MCF 10A (cell line): ENCODE measurements around the gene MAP1LC3B. TPM values are rescaled to one million over a fixed set of nuclear protein-coding genes. Genes with fewer than 3 reads are reported as not detected.
"Not testable (repeated sequence)": the region's sequence is repeated elsewhere in the genome, so short reads cannot be mapped to it uniquely, and the experiment has no call there.

ENCODE experiments used
- BruUV-seq: library from RNA; stranded (reverse); fragments of 400-500 nt; replicated peaks from 2 replicates; lab custom pipeline; 2021; lab: Mats Ljungman, UMichigan
- CTCF ChIA-PET: fragments of 300-600 bp; sonication (Branson Sonifier 250); formaldehyde crosslinking; extraction: SDS; loops from one replicate; lab custom pipeline; 2021; ENCODE audit warnings: antibody characterized with exemption, inconsistent platforms; lab: Yijun Ruan, JAX
- POLR2A ChIA-PET: fragments of 300-600, 350-650 bp; sonication (Branson Sonifier 250); formaldehyde crosslinking; extraction: SDS; loops from one replicate; lab custom pipeline; 2020; ENCODE audit warnings: antibody characterized with exemption, inconsistent platforms; lab: Yijun Ruan, JAX
- DNase-seq: peaks from one replicate; pipeline ENCODE4 v3.0.0-alpha.2; 2018; ENCODE audit not compliant: unreplicated experiment
- H3K27ac Mint-ChIP-seq: one replicate; pipeline ENCODE4 v1.8.0; 2022; ENCODE audit warnings: mild to moderate bottlenecking, low read depth, mixed read lengths; ENCODE audit not compliant: unreplicated experiment
- H3K27me3 Mint-ChIP-seq: one replicate; pipeline ENCODE4 v1.8.0; 2022; ENCODE audit warnings: mixed read lengths; ENCODE audit not compliant: insufficient read depth, unreplicated experiment
- H3K36me3 Mint-ChIP-seq: one replicate; pipeline ENCODE4 v1.8.0; 2022; ENCODE audit warnings: mild to moderate bottlenecking, moderate library complexity, mixed read lengths; ENCODE audit not compliant: insufficient read depth, unreplicated experiment
- H3K4me1 Mint-ChIP-seq: one replicate; pipeline ENCODE4 v1.8.0; 2022; ENCODE audit warnings: mixed read lengths; ENCODE audit not compliant: insufficient read depth, unreplicated experiment
- H3K4me3 Mint-ChIP-seq: one replicate; pipeline ENCODE4 v1.8.0; 2022; ENCODE audit warnings: mild to moderate bottlenecking, moderate library complexity, mixed read lengths; ENCODE audit not compliant: unreplicated experiment
- H3K9me3 Mint-ChIP-seq: one replicate; pipeline ENCODE4 v1.8.0; 2022; ENCODE audit warnings: mixed read lengths; ENCODE audit not compliant: unreplicated experiment
- intact Hi-C: fragments of 100-400 bp; cut with micrococcal nuclease; formaldehyde crosslinking; loops from 2 replicates; pipeline ENCODE4 v1.14.1; 2022
- total RNA-seq: library from RNA; stranded (reverse); gene quantifications from 2 replicates; pipeline ENCODE4 v1.2.3, GENCODE V29; 2022
- TF ChIP-seq, protein P1 (sequence below): fragments of 200-600 bp; IDR thresholded peaks from one replicate; pipeline ENCODE4 v1.8.0; 2022; ENCODE audit warnings: antibody characterized with exemption, mild to moderate bottlenecking; ENCODE audit not compliant: unreplicated experiment

Gene MAP1LC3B
- total RNA-seq, 1 experiment from 2014 or later: 271 TPM

DNA sequence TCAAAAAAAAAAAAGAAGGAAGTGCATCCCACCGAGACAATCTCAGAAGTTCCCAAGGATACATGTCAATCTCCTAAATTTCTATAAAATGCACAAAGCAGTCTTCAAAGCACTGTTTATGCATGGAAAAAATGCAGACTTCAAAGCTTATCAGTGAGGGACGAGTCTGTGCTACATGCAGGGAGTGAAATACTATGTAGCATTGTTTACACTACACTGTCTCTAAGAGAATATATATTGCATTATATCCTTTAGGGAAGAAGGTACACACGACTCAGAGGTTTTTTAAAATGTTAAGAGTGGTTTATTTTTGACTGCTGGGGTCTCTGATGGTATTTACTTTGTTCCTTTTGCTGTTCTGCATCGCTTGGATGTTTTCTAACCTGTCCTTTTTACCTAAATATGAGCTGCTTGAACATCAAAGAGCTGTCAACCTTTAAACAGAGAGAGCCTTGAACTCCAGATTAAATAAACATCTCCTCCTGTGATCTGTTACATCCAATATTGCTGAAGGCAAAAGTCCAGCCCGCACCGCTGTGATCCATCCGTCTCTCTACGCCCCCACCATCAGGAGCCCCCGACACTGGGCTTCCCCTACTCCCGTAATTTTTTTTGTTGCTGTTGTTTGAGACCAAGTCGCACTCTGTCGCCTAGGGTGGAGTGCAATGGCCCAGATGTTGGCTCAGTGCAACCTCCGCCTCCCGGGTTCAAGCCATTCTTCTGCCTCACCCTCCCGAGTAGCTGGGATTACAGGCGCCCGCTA lies 9.9 kb upstream of the MAP1LC3B start:
- H3K27ac Mint-ChIP-seq: peak overlapping the region; percentile 88
- CTCF ChIA-PET: interaction anchor here (0.6 to 2.0 kb wide), 4 partner anchors 13 to 254 kb away, joined by 3 to 8 read pairs (median 4); partner anchors contain the start of gene C16orf95
- peaks cover 35% of the 10 kb centered on the region for H3K36me3 Mint-ChIP-seq

DNA sequence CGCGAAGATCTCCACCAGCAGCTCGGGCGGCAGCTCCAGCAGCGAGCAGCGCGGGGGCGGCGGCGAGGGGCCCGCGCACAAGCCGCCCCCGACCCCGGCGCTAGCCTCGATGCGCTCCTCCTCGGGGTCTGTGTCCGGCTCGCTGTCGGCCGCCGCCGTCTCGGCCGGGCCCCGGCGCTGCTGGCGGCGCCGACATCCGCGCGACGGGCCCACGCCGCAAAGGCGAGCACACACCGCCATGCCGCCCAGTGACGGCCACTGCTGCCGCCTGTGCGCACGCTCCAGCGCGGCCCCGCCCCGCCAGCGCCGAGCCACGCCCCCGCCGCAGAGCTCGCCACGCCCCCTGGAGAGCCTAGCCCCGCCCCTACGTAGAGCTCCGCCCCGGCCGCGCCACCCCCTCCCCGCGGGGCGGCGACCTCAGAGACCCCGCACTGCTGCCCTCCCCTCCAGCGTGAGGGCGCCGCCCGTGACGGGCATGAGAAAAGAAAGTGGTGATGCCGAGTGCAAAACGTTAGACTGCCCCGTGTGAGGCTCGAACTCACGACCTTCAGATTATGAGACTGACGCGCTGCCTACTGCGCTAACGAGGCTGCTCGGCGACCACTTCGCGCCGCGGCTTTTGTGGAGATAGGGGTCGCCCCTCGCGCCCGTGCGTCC lies 8.5 kb upstream of the MAP1LC3B start, which contains the start of gene FBXO31:
Gene FBXO31 (minus strand): TSS at position 272 of the 657 bp plus-strand sequence. CDS start 32 bp downstream, at position 240.
- Mint-ChIP-seq H3K36me3 (peaks cover 37% of the 10 kb centered on the region), H3K4me1 (peaks cover 33% of the 10 kb centered on the region), H3K27me3 (no peaks in the 10 kb centered on the region), H3K4me3 (peak within 1 kb of the TSS; percentile 88), H3K27ac (peak within 1 kb of the TSS; percentile 88), H3K9me3 (no peaks in the 10 kb centered on the region)
- peak; percentile 74 for DNase-seq
- ChIA-PET POLR2A (interaction anchor here (0.5 to 4.8 kb wide), 20 partner anchors 8 to 821 kb away, joined by 3 to 101 read pairs (median 4); partner anchors contain the start of genes C16orf95, KLHDC4 and MAP1LC3B), CTCF (interaction anchor here (0.6 to 1.3 kb wide), 6 partner anchors 66 to 1770 kb away, joined by 3 to 5 read pairs (median 4); partner anchors contain the start of gene C16orf95)
- intact Hi-C loops: loop anchor here (1.0 kb wide), 1 partner anchor 9 kb away; the partner anchor contains the start of gene MAP1LC3B
- BruUV-seq: no TSS peak
- TF ChIP-seq, protein P1, sequence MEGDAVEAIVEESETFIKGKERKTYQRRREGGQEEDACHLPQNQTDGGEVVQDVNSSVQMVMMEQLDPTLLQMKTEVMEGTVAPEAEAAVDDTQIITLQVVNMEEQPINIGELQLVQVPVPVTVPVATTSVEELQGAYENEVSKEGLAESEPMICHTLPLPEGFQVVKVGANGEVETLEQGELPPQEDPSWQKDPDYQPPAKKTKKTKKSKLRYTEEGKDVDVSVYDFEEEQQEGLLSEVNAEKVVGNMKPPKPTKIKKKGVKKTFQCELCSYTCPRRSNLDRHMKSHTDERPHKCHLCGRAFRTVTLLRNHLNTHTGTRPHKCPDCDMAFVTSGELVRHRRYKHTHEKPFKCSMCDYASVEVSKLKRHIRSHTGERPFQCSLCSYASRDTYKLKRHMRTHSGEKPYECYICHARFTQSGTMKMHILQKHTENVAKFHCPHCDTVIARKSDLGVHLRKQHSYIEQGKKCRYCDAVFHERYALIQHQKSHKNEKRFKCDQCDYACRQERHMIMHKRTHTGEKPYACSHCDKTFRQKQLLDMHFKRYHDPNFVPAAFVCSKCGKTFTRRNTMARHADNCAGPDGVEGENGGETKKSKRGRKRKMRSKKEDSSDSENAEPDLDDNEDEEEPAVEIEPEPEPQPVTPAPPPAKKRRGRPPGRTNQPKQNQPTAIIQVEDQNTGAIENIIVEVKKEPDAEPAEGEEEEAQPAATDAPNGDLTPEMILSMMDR: no peak

More for the DNA sequence above, 9.9 kb upstream of the MAP1LC3B start:
- H3K27me3 Mint-ChIP-seq: no peaks in the 10 kb centered on the region
- no peak for DNase-seq
- peak overlapping the region; percentile 88 for H3K4me3 Mint-ChIP-seq
- no TSS peak for BruUV-seq
- no peaks in the 10 kb centered on the region for H3K9me3 Mint-ChIP-seq
- H3K4me1 Mint-ChIP-seq: peaks cover 21% of the 10 kb centered on the region
- TF ChIP-seq, protein P1: no peak
- POLR2A ChIA-PET: interaction anchor here (0.6 to 4.8 kb wide), 12 partner anchors 12 to 814 kb away, joined by 3 to 101 read pairs (median 4); partner anchors contain the start of genes C16orf95 and MAP1LC3B
- intact Hi-C loops: no loop called here

DNA sequence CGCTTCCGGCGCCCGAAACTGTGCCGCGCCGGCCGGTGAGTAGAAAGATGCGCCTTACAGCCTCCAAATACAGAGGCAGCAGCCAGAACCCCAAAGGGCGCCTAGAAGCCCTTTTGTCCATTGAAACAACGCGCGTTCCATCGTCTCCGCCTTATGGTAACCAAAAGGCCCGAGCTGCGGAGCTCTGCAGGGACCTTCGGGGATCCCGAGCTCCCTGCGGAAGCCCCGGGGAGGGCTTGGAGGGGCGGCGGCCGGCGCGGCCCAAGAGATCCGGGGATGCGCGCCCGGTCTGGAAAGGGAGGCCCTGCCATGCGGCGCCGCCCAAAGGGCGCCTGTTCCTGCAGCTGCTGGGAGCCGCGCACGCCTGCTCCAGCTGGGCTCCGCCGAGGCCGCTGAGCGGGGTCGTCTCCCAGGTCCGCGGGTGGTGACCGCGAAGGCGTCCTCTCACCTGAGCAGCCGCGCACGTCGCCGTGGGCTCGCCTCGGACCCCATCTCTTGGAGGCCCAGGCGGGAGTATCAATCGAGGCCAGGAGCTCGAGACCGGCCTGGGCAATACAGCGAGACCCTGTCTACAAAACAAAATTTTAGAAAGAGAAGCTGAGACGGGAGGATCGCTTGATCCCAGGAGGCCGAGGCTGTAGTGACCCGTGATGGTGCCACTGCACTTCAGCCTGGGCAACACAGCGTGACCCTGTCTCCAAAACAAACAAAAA lies 7.8 kb upstream of the MAP1LC3B start:
- no peaks in the 10 kb centered on the region for H3K27me3 Mint-ChIP-seq
- H3K27ac Mint-ChIP-seq: peak overlapping the region; percentile 71
- H3K4me3 Mint-ChIP-seq: peak overlapping the region; percentile 88
- H3K9me3 Mint-ChIP-seq: no peaks in the 10 kb centered on the region
- H3K4me1 Mint-ChIP-seq: peaks cover 33% of the 10 kb centered on the region
- ChIA-PET POLR2A (interaction anchor here (0.5 to 4.8 kb wide), 15 partner anchors 9 to 820 kb away, joined by 3 to 101 read pairs (median 5); partner anchors contain the start of genes C16orf95 and MAP1LC3B), CTCF (interaction anchor here (0.6 to 1.3 kb wide), 3 partner anchors 10 to 1771 kb away, joined by 3 to 4 read pairs (median 3); no protein-coding TSS in a partner anchor)
- no peak for DNase-seq
- intact Hi-C loops: loop anchor here (1.0 kb wide), 1 partner anchor 8 kb away; the partner anchor contains the start of gene MAP1LC3B
- TF ChIP-seq, protein P1: no peak
- H3K36me3 Mint-ChIP-seq: peaks cover 31% of the 10 kb centered on the region
- BruUV-seq: no TSS peak

DNA sequence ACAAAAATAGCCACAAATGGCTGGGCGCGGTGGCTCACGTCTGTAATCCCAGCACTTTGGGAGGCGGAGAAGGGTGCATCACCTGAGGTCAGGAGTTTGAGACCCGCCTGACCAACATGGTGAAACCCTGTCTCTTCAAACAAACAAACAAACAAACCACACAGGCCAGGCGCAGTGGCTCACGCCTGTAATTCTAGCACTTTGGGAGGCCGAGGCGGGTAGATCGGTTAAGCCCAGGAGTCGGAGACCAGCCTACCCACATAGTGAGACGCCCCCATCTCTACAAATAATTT lies 7.3 kb upstream of the MAP1LC3B start:
- intact Hi-C loops: loop anchor here (1.0 kb wide), 1 partner anchor 7 kb away; the partner anchor contains the start of gene MAP1LC3B
- Mint-ChIP-seq H3K4me1 (peaks cover 33% of the 10 kb centered on the region), H3K4me3 (peak overlapping the region; percentile 88), H3K36me3 (peaks cover 30% of the 10 kb centered on the region)
- not testable (repeated sequence) for BruUV-seq, H3K27ac Mint-ChIP-seq, DNase-seq, H3K27me3 Mint-ChIP-seq, H3K9me3 Mint-ChIP-seq
- POLR2A ChIA-PET: interaction anchor here (1.2 to 4.8 kb wide), 4 partner anchors 9 to 251 kb away, joined by 4 to 101 read pairs (median 39); partner anchors contain the start of genes C16orf95 and MAP1LC3B
- CTCF ChIA-PET: interaction anchor here (0.6 to 1.3 kb wide), 2 partner anchors 9 to 69 kb away, joined by 3 to 4 read pairs; no protein-coding TSS in a partner anchor
